ENCODE results near the gene CMTM1.
A peak's percentile ranks its signal among the peaks of the same experiment; 100 is the strongest.

The CMTM1 gene

GRCh38 chr16:66539623-66540469, 26.4 kb upstream of the CMTM1 start:
- DNase-seq, result no peak

DNA sequence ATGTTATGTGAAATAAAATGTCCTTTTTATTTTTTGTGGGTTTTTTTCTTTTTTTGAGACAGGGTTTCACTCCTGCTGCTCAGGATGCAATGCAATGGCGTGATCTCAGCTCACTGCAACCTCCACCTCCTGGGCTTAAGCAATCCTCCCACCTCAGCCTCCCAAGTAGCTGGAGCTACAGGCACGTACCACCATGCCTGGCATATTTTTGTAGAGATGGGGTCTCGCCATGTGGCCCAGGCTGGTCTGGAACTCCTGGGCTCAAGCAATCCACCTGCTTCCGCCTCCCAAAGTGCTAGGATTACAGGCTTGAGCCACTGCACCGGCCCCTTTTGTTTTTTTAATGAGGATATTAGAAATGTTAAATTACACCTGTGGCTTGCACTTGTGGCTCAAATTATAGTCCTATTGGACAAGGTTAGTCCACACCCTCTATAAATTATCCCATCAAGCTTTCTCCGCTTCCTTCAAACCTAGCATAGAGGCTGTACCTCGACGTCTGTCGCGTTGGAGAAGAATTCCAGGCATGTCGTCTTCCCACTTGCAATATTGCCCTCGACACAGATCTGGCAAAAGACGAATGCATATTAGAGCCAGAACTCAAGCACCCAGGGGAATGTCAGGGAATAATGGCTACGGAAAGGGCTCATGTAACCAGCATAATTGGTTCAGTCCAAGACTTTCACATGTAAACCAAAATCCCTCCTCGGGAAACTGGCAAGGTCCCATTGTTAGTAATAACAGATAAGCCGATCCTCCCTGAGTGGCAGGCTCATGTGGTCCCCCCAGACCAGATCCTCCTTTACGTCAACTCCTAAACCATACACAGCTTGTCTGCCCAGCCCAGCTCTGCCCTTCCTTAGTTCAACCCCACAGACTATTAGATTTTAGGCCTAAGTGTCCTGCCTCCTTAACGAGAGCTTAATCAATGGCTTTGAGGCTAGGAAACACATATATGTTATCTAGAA, 24.6 kb upstream of the CMTM1 start:
- DNase-seq, result no peak

GRCh38 chr16:66542396-66542795, 23.8 kb upstream of the CMTM1 start:
- DNase-seq, result no peak

DNA sequence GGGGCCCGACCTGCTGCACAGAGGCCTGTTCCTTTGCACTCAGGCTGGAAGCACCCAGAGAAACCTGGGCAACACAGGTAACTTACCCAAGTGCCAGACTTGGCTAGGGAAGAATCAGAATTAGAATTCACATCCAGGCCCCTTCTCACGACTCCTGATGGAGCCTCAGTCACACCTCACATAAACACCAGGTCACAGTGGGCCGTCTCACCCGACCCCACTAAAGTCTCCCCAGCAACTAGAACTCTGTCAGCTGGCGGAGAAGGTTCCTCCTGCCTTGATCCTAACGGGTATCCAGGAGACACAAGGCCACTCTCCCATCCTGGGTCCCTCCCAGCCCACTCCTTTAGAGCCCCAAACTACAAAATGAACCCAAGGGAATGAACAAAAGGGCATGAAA, 22.7 kb upstream of the CMTM1 start:
- DNase-seq, result no peak

GRCh38 chr16:66544016-66544757, 22.1 kb upstream of the CMTM1 start:
- no peak for DNase-seq

- no peak for DNase-seq
Observed at GRCh38 chr16:66547101-66547989, 18.9 kb upstream of the CMTM1 start.

DNA sequence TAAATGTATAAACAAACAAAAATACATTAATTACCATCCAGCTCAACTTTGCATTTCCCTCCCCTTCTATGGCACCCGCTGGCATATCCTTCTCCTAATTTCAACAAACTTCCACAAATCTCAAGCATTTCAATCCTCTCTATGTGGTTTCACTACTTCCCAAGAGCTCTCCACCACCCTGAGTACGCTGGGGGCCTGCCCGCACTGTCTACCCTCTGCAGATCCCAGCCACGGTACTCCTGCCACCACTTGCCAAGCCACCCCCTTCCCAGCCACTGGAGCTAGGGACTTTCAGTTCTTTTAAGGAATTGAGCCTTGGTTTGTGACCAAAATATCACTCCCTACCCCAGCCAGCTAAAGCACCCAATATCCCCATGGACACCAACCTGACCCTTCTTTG, 18.2 kb upstream of the CMTM1 start:
- no peak for DNase-seq

- DNase-seq, result no peak
Observed at GRCh38 chr16:66548868-66549267, 17.4 kb upstream of the CMTM1 start.

- DNase-seq, result peak; percentile 51
Observed at GRCh38 chr16:66549284-66550131, 16.7 kb upstream of the CMTM1 start, which contains the start of gene TK2. Gene TK2, minus strand, starts transcription at chr16:66550122. Its CDS starts 61 bp downstream, at chr16:66550061.

DNA sequence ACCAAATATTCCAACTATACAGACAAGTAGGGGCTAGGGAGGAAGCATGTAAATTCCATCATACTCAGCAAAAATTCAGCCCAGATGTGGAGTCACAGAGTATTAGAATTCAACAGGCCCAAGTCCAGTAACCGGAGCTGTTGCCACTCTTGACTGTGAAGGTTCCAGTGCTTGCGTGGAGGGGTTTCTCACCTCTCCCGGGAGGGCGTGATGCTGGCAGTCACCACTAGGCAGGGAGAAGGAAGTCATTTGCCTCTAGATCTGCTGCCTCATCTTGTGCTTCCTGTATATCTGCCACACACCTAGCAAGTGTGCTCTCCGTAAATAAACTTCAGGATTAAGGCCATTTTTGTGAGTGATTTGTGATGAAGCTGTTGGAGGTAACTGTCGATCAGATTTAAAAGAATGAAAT, 14.9 kb upstream of the CMTM1 start:
- peak; percentile 53 for DNase-seq

GRCh38 chr16:66551788-66552285, 14.4 kb upstream of the CMTM1 start:
- no peak for DNase-seq

DNA sequence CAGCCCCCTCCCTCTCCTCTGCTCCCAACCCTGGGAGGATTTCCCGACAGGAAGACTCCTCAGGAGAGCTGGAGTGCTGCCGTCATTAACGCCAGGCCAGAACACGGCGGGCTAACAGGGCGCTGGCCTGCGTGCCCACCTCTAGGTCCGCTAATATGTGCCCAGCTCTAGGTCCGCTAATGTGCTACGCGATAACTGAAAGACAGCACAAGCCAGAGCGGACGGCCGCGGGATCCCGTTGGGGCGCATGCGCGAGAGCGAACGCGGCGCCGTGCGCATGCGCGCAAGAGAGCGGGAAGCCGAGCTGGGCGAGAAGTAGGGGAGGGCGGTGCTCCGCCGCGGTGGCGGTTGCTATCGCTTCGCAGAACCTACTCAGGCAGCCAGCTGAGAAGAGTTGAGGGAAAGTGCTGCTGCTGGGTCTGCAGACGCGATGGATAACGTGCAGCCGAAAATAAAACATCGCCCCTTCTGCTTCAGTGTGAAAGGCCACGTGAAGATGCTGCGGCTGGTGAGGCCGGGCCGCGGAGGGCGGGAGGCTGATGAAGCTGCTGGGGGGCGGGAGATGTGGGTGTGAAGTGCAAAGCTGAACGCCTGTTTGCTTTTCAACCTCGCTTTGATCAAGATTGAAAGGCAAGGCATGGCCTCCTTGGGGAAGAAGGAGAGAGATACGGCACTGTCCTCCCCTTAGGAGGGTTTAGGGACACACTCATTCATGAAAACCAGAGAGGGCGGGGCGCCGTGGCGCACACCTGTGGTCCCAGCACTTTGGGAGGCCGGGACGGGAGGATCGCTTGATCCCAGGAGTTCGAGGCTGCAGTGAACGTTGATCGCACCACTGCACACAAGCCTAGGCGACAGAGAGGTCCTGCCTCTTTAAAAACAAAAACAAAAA, 13.7 kb upstream of the CMTM1 start, which contains the start of gene CKLF:
Gene CKLF, plus strand, starts transcription at position 291 of the 892 bp plus-strand sequence. Its CDS starts 140 bp downstream, at position 431.
- peak; percentile 89 for DNase-seq

GRCh38 chr16:66553223-66553622, 13.0 kb upstream of the CMTM1 start:
- DNase-seq, result no peak

GRCh38 chr16:66554021-66554420, 12.2 kb upstream of the CMTM1 start:
- DNase-seq, result no peak

- DNase-seq, result no peak
Observed at GRCh38 chr16:66554495-66554894, 11.7 kb upstream of the CMTM1 start.

GRCh38 chr16:66560107-66560506, 6.1 kb upstream of the CMTM1 start:
- no peak for DNase-seq

DNA sequence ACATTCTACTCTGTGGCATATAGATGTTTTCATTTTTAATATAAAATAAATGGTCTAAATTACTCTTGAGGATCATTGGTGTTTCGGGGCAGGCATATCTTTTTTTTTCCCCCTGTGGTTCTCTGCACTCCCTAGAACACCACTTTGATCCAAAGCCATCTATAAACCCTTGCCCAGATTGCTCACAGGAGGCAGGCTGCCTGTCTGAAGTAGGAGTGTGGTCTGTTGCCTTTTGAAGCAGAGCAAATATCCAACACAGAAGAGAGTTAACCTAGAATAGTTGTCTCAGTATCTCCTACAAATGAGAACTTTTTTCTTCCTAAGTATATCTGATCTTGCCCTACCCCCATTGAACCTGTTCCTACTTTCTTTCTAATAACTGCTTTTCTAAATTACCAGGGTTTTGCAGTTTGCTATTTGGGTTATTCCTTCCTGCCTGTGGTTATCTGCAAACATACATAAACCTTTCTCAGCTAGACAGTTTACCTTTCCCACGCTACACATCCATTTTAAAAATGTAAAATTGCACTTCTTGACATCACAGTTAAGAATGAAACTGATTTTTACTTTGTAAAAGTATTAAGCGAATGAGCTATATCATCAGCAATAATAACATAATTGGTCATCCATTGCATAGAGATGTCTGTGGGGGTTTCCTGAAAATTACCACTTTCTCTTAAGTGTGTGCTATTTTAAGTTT, 4.7 kb upstream of the CMTM1 start:
- DNase-seq, result no peak

- DNase-seq, result no peak
Observed at GRCh38 chr16:66562409-66562808, 3.8 kb upstream of the CMTM1 start.

- no peak for DNase-seq
Observed at GRCh38 chr16:66562986-66563385, 3.3 kb upstream of the CMTM1 start.
